WERI-Rb-1 (cell line): ENCODE measurements around the gene CCDC8.
"Not testable (repeated sequence)": the region's sequence is repeated elsewhere in the genome, so short reads cannot be mapped to it uniquely, and the experiment has no call there.

ENCODE experiments used
- DNase-seq: peaks from one replicate; pipeline ENCODE4 v3.0.0-alpha.2; 2020
- H3K27ac ChIP-seq: fragments of 250-450 bp; sonication (Bioruptor Pico); 2 replicates; pipeline ENCODE4 v1.5.1; 2020; ENCODE audit warnings: mild to moderate bottlenecking, moderate library complexity
- H3K27me3 ChIP-seq: fragments of 250-450 bp; sonication (Bioruptor Pico); 2 replicates; pipeline ENCODE4 v1.5.1; 2021; ENCODE audit warnings: mild to moderate bottlenecking, low read depth, moderate library complexity; ENCODE audit not compliant: insufficient read depth, severe bottlenecking
- H3K36me3 ChIP-seq: fragments of 250-450 bp; sonication (Bioruptor Pico); 2 replicates; pipeline ENCODE4 v1.5.1; 2020; ENCODE audit warnings: mild to moderate bottlenecking, moderate library complexity
- H3K4me3 ChIP-seq: 2 replicates; pipeline ENCODE4 v1.5.1; 2011; ENCODE audit warnings: low read depth, mild to moderate bottlenecking, control low read depth, low read length
- H3K9me3 ChIP-seq: fragments of 250-450 bp; sonication (Bioruptor Pico); 2 replicates; pipeline ENCODE4 v1.5.1; 2021; ENCODE audit warnings: mild to moderate bottlenecking, moderate library complexity; ENCODE audit not compliant: severe bottlenecking
- TF ChIP-seq, protein P1 (sequence below): IDR thresholded peaks from 2 replicates; pipeline ENCODE4 v1.5.1; 2011; ENCODE audit warnings: low read depth, mild to moderate bottlenecking, control low read depth, inconsistent platforms, low read length

The CCDC8 gene

DNA sequence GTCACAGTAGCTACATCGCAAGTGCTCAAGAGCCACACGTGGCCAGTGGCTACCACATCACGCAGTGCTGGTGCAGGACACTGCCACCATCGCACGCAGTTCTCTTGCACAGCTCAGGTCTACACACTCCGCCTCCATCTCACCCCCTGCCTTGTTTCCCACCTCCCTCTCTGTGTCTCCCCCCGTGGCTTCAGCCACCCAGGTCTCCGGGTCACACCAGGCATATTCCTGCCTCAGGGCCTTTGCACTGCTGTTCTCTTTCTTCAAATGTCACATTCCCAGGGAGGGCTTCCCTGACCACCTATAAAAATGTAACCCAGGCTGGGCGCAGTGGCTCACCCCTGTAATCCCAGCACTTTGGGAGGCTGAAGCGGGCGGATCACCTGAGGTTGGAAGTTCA is 10.6 kb downstream of the CCDC8 start:
- Histone ChIP-seq H3K9me3 (no peaks in the 10 kb centered on the region), H3K27ac (no peak overlapping the region), H3K4me3 (no peak overlapping the region), H3K27me3 (no peaks in the 10 kb centered on the region), H3K36me3 (no peaks in the 10 kb centered on the region)
- DNase-seq, result no peak
- TF ChIP-seq, protein P1, sequence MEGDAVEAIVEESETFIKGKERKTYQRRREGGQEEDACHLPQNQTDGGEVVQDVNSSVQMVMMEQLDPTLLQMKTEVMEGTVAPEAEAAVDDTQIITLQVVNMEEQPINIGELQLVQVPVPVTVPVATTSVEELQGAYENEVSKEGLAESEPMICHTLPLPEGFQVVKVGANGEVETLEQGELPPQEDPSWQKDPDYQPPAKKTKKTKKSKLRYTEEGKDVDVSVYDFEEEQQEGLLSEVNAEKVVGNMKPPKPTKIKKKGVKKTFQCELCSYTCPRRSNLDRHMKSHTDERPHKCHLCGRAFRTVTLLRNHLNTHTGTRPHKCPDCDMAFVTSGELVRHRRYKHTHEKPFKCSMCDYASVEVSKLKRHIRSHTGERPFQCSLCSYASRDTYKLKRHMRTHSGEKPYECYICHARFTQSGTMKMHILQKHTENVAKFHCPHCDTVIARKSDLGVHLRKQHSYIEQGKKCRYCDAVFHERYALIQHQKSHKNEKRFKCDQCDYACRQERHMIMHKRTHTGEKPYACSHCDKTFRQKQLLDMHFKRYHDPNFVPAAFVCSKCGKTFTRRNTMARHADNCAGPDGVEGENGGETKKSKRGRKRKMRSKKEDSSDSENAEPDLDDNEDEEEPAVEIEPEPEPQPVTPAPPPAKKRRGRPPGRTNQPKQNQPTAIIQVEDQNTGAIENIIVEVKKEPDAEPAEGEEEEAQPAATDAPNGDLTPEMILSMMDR, result no peak

GRCh38 chr19:46397801-46398479 is 15.4 kb downstream of the CCDC8 start:
- not testable (repeated sequence) for H3K27me3 ChIP-seq, H3K36me3 ChIP-seq, H3K27ac ChIP-seq

GRCh38 chr19:46394402-46394797 is 19.0 kb downstream of the CCDC8 start:
- no peak overlapping the region for H3K27ac ChIP-seq
- peaks cover 35% of the 10 kb centered on the region for H3K36me3 ChIP-seq
- TF ChIP-seq, protein P1, result no peak
- no peak overlapping the region for H3K4me3 ChIP-seq
- no peaks in the 10 kb centered on the region for H3K27me3 ChIP-seq
- H3K9me3 ChIP-seq, result no peaks in the 10 kb centered on the region
- DNase-seq, result no peak

More at GRCh38 chr19:46397801-46398479, 15.4 kb downstream of the CCDC8 start:
- not testable (repeated sequence) for H3K9me3 ChIP-seq, DNase-seq, H3K4me3 ChIP-seq

DNA sequence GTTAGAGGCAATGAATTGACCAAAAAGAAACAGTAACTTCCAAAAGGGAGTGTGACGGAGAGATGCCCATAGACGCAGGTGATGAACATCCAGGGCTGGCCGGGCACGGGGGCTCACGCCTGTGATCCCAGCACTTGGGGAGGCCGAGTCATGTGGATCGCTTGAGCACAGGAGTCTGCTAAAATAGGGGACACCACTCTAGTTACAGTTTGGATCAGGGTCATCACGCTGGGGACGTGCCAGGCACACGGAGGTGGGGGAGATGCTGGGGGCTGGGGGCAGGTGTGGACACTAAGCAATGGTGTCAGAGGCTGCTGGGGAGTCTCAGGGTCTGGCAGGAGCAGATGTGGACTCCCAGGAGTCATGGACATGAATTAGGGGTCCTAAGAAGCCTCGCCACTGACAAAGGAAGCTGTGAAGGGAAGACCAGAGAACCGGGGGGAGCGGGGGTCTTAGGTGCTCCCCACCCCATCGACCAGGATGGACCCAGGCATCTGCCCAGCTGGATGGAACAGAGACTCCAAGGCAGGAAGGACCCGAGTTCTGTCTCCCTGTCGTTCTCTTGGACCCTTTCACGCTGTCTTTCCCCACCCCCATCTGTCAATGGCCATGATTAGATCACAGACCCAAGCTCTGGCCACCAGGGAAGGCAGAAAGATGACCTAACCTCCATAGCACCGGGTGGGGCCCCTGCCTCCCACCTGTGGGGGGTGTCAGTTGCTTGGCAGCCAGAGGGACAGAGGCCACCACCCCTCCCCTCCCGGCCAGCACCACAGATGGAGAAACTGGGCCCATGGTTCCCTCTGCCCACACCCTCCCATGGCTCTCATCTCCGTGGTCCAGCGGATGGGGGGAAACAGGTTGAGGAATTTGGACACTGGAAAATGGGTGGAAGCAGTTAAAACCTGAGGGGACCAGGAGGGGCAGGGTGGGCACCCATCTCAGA is 19.6 kb downstream of the CCDC8 start:
- H3K27me3 ChIP-seq, result no peaks in the 10 kb centered on the region
- TF ChIP-seq, protein P1, result no peak
- H3K4me3 ChIP-seq, result no peak overlapping the region
- peaks cover 42% of the 10 kb centered on the region for H3K36me3 ChIP-seq
- no peak for DNase-seq
- H3K9me3 ChIP-seq, result no peaks in the 10 kb centered on the region
- no peak overlapping the region for H3K27ac ChIP-seq

GRCh38 chr19:46392837-46393236 is 20.5 kb downstream of the CCDC8 start:
- H3K27me3 ChIP-seq, result no peaks in the 10 kb centered on the region
- no peak for DNase-seq
- no peak overlapping the region for H3K4me3 ChIP-seq
- H3K36me3 ChIP-seq, result peaks cover 51% of the 10 kb centered on the region
- TF ChIP-seq, protein P1, result no peak
- no peaks in the 10 kb centered on the region for H3K9me3 ChIP-seq
- H3K27ac ChIP-seq, result no peak overlapping the region

GRCh38 chr19:46392252-46392801 is 21.0 kb downstream of the CCDC8 start:
- DNase-seq, result no peak
- no peaks in the 10 kb centered on the region for H3K27me3 ChIP-seq
- no peaks in the 10 kb centered on the region for H3K9me3 ChIP-seq
- TF ChIP-seq, protein P1, result no peak
- peaks cover 56% of the 10 kb centered on the region for H3K36me3 ChIP-seq
- no peak overlapping the region for H3K27ac ChIP-seq
- no peak overlapping the region for H3K4me3 ChIP-seq
